ENCODE data around the gene SFTPB. TPM values are rescaled to one million over a fixed set of nuclear protein-coding genes. Genes with fewer than 3 reads are reported as not detected.
A peak's percentile ranks its signal among the peaks of the same experiment; 100 is the strongest.
"Not testable (repeated sequence)": the region's sequence is repeated elsewhere in the genome, so short reads cannot be mapped to it uniquely, and the experiment has no call there.

The SFTPB gene
- total RNA-seq, 1 donor from 2014 or later, result 0.50 TPM

DNA sequence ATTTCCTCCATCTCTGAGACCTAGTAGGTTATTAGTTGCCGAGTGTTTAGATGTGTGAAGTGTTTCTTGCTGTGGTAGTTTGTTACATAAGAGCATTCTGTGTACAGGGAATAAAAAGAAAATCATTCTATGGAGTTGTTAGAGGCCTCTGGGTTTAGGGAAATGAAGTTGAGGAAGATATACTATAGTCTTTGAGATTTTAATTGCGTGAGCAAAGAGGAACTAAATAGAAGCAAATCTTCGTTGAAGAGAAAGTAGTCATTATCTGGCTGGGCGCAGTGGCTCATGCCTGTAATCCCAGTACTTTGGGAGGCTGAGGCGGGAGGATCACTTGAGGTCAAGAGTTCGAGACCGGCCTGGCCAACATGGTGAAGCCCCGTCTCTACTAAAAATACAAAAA lies 33.0 kb downstream of the SFTPB start:
- DNase-seq, result no peak
- intact Hi-C loops (cut with micrococcal nuclease), result no loop called here
- no peak for ATAC-seq

DNA sequence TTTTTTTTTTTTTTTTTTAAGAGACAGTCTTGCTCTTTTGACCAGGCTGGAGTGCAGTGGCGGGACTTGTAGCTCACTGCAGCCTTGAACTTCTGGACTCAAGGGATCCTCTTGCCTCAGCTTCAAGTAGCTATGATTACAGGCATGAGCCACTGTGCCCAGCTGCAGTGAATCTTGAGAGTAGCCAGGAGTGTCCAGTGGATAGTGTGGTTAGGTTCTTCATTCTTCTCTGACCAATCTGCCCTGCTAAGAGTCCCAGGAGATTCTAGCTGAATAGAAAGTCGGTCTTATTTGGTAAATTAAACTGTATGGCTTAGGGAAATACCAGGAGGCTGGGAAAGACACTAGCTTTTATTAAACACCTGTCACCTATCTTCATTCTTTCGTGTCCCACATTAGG lies 36.7 kb downstream of the SFTPB start:
- intact Hi-C loops (cut with micrococcal nuclease), result no loop called here
- DNase-seq, result no peak

GRCh38 chr2:85628658-85629057 lies 39.3 kb downstream of the SFTPB start:
- no peak for ATAC-seq
- DNase-seq, result no peak
- intact Hi-C loops (cut with micrococcal nuclease), result no loop called here

More for the DNA sequence above, 36.7 kb downstream of the SFTPB start:
- ATAC-seq, result no peak

DNA sequence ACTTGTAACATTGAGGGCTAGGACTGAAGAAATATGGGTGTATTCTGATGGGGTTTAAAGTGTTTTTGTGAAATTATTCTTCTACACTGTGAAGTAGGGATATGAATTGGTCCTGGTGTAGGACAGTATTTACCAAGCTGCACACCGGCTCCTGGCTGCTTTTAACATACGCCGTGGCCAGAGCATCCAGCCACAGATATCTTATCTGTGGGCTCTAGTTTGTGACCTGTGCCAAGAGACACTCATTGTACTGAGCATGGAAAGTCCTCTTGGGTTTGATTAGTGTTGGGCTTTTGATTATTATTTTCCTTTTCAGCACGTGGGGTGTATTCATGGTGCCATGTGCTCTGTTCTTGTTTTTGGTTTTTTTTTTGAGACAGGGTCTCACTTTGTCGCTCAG lies 44.0 kb downstream of the SFTPB start:
- intact Hi-C loops (cut with micrococcal nuclease), result no loop called here
- peak; percentile 43 for DNase-seq
- ATAC-seq, result peak; percentile 92

DNA sequence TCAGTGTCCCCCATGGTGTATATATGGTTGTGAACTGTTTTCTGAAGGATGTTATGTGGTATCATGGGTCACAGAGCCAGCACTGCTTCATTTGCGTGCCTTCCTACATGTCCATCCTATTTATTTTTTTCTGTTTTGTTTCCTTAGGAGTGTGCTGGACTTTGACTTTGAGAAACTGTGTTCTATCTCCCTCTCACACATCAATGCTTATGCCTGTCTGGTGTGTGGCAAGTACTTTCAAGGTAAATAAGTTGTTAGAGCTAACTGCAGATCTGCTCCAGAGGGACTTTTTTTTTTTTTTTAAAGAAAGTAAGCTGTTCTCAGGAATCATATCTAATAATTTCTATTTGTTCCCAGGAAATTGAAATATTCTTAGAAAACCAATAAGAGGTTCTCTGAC lies 46.7 kb downstream of the SFTPB start:
- no peak for ATAC-seq
- intact Hi-C loops (cut with micrococcal nuclease), result no loop called here
- DNase-seq, result no peak

DNA sequence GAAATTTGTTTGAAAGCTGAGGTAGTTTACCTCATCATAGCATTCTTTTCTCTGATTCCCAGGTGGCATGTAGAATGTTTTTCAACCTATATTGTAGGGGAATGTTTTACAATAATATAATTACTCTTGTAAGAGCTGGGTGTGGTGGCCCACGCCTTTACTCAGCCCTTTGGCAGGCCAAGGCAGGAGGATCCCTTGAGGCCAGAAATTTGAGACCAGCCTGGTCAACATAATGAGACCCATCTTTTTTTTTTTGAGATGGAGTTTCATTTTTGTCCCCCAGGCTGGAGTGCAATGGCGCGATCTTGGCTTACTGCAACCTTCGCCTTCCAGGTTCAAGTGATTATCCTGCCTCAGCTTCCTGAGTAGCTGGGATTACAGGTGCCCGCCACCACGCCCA lies 48.4 kb downstream of the SFTPB start:
- intact Hi-C loops (cut with micrococcal nuclease), result no loop called here
- ATAC-seq (no peak), DNase-seq (no peak)

DNA sequence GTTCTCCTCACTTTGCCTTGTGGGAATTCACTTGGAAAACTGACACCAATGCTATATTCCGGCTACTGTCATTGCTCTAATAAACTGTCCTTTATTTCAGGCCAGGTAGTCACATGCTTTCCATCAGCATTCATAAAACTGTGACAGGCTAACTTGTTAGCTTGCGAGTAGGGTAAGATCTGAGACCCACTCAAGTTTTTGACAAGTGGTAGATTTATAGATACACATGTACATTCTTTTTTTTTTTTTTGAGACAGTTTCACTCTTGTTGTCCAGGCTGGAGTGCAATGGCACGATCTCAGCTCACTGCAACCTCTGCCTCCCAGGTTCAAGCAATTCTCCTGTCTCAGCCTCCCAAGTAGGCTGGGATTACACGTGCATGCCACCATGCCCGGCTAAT lies 50.3 kb downstream of the SFTPB start:
- ATAC-seq, result not testable (repeated sequence)

GRCh38 chr2:85615413-85615728 lies 52.6 kb downstream of the SFTPB start:
- no peak for ATAC-seq
- DNase-seq, result no peak
- intact Hi-C loops (cut with micrococcal nuclease), result no loop called here

More for the DNA sequence above, 50.3 kb downstream of the SFTPB start:
- intact Hi-C loops (cut with micrococcal nuclease); DNase-seq: not testable (repeated sequence)

GRCh38 chr2:85614757-85615156 lies 53.2 kb downstream of the SFTPB start:
- DNase-seq; ATAC-seq; intact Hi-C loops (cut with micrococcal nuclease): not testable (repeated sequence)

DNA sequence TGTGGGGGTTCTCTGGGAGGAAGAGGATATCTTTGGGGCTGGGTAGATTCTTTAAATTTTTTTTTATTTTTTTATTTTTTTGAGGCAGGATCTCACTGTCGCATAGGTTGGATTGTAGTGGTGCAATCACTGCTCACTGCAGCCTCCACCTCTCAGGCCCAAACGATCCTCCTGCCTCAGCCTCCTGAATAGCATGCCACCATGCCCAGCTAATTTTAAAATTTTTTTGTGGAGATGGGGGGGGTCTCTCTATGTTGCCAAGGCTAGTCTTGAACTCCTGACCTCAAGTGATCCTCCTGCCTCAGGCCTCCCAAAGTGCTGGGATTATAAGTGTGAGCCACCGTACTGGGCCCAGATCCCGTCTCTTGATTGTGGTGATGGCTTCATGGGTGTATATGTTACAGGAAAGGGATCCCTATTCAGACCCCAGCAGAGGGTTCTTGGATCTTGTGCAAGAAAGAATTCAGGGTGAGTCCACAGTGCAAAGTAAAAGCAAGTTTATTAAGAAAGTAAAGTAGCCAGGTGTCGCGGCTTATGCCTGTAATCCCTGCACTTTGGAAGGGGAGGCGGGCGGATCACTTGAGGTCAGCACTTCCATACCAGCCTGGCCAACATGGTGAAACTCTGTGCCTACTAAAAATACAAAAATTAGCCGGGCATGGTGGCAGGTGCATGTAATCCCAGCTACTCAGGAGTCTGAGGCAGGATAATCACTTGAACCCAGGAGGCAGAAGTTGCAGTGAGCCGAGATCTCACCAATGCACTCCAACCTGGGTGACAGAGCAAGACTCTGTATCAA lies 54.1 kb downstream of the SFTPB start:
- DNase-seq, result no peak
- intact Hi-C loops (cut with micrococcal nuclease), result no loop called here
- ATAC-seq, result no peak

- DNase-seq (peak; percentile 95), ATAC-seq (peak; percentile 83)
- intact Hi-C loops (cut with micrococcal nuclease), result no loop called here
Observed at GRCh38 chr2:85611705-85612587, 56.1 kb downstream of the SFTPB start, which contains the start of gene C2orf68. Gene C2orf68 (minus strand): TSS chr2:85612066. CDS start chr2:85611984, 82 bp downstream.

- ATAC-seq, result no peak
- intact Hi-C loops (cut with micrococcal nuclease), result no loop called here
- DNase-seq, result no peak
Observed at GRCh38 chr2:85611217-85611704, 56.7 kb downstream of the SFTPB start.

Other genes starting within 250 kb of the SFTPB start
- not detected for gene SH2D6, start 249.5 kb downstream of the SFTPB start, total RNA-seq
- gene MAT2A, start 129.0 kb downstream of the SFTPB start, total RNA-seq, result 130 TPM
- gene GGCX, start 106.7 kb downstream of the SFTPB start, total RNA-seq, result 28.1 TPM
- 17.1 TPM for gene VAMP8, start 90.6 kb downstream of the SFTPB start, total RNA-seq
- gene VAMP5, start 83.8 kb downstream of the SFTPB start, total RNA-seq, result 54.8 TPM
- gene RNF181, start 72.5 kb downstream of the SFTPB start, total RNA-seq, result 89.9 TPM
- 14.9 TPM for gene TMEM150A, start 65.5 kb downstream of the SFTPB start, total RNA-seq
- gene C2orf68, start 56.1 kb downstream of the SFTPB start, total RNA-seq, result 29.2 TPM
- gene USP39, start 52.0 kb downstream of the SFTPB start, total RNA-seq, result 30.0 TPM
- gene GNLY, start 26.2 kb upstream of the SFTPB start, total RNA-seq, result 2.3 TPM
- 29.6 TPM for gene ATOH8, start 85.8 kb upstream of the SFTPB start, total RNA-seq
- 7.7 TPM for gene ST3GAL5, start 220.8 kb upstream of the SFTPB start, total RNA-seq

Data from left ventricle myocardium superior (tissue), 1 donor.